ENCODE data around the gene TGFB1. TPM values are rescaled to one million over a fixed set of nuclear protein-coding genes. Genes with fewer than 3 reads are reported as not detected.
A peak's percentile ranks its signal among the peaks of the same experiment; 100 is the strongest.

Gene TGFB1
- total and polyA plus RNA-seq, 2 of the 13 experiments (the other 11 are each of a cell fraction or from before 2014, with no cell fraction given), result 4.1 to 5.4 TPM

- TF ChIP-seq, protein P1, sequence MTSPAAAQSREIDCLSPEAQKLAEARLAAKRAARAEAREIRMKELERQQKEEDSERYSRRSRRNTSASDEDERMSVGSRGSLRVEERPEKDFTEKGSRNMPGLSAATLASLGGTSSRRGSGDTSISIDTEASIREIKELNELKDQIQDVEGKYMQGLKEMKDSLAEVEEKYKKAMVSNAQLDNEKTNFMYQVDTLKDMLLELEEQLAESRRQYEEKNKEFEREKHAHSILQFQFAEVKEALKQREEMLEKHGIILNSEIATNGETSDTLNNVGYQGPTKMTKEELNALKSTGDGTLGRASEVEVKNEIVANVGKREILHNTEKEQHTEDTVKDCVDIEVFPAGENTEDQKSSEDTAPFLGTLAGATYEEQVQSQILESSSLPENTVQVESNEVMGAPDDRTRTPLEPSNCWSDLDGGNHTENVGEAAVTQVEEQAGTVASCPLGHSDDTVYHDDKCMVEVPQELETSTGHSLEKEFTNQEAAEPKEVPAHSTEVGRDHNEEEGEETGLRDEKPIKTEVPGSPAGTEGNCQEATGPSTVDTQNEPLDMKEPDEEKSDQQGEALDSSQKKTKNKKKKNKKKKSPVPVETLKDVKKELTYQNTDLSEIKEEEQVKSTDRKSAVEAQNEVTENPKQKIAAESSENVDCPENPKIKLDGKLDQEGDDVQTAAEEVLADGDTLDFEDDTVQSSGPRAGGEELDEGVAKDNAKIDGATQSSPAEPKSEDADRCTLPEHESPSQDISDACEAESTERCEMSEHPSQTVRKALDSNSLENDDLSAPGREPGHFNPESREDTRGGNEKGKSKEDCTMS (CRISPR knock-in tag; conservative IDR thresholded peaks at IDR 0.05), result no peak
- TF ChIP-seq NKX3-1 (CRISPR knock-in tag; IDR thresholded peaks at IDR 0.05) (no peak), ZNF350 (CRISPR knock-in tag; IDR thresholded peaks at IDR 0.05; ENCODE audit: borderline replicate concordance, low read depth) (peak; percentile 62; the same call in 1 of the 2 replicates), ZNF451 (CRISPR knock-in tag; IDR thresholded peaks at IDR 0.05) (0 out of 2 replicates have a peak, but pooled peaks have one; percentile 39), KDM5A (IDR thresholded peaks at IDR 0.05; ENCODE audit: borderline replicate concordance, low read length) (peak; percentile 45; the same call in 1 of the 2 replicates), PPARG (CRISPR knock-in tag; conservative IDR thresholded peaks at IDR 0.05) (no peak), ZNF335 (CRISPR knock-in tag; IDR thresholded peaks at IDR 0.05) (0 out of 2 replicates have a peak, but pooled peaks have one; percentile 65), ZNF709 (CRISPR knock-in tag; IDR thresholded peaks at IDR 0.05) (no peak), POLR2A (IDR thresholded peaks at IDR 0.05; ENCODE audit: insufficient read depth in 1 of 2, low read depth in 2 of 2, low read length in 2 of 2) (peak in 1 of 2 experiments; percentile 61; a peak in 1 of 4 replicates), SP5 (CRISPR knock-in tag; IDR thresholded peaks at IDR 0.05; ENCODE audit: borderline replicate concordance, low read depth) (peak; percentile 93), TBP (CRISPR knock-in tag; IDR thresholded peaks at IDR 0.05) (no peak), ZNF446 (CRISPR knock-in tag; IDR thresholded peaks at IDR 0.05) (no peak), RCOR2 (CRISPR knock-in tag; IDR thresholded peaks at IDR 0.05) (no peak), ZFP90 (CRISPR knock-in tag; IDR thresholded peaks at IDR 0.05; ENCODE audit: borderline replicate concordance) (no peak), RBM39 (IDR thresholded peaks at IDR 0.05; ENCODE audit: low read depth, low read length, poor library complexity, severe bottlenecking) (no peak), MXD4 (CRISPR knock-in tag; IDR thresholded peaks at IDR 0.05) (0 out of 2 replicates have a peak, but pooled peaks have one; percentile 6), LCORL (IDR thresholded peaks at IDR 0.05) (no peak), LCORL (CRISPR knock-in tag; IDR thresholded peaks at IDR 0.05) (no peak), RBFOX2 (IDR thresholded peaks at IDR 0.05; ENCODE audit: low read depth, low read length) (peak; percentile 80), SOX13 (IDR thresholded peaks at IDR 0.05) (no peak), SOX13 (CRISPR knock-in tag; conservative IDR thresholded peaks at IDR 0.05 in 1 of 2, IDR thresholded peaks at IDR 0.05 in 1 of 2) (peak in 1 of 2 experiments; percentile 29; a peak in 1 of 4 replicates), CSRNP2 (CRISPR knock-in tag; conservative IDR thresholded peaks at IDR 0.05; ENCODE audit: low read depth) (peak; percentile 55; the same call in 1 of the 2 replicates)
- TF ChIP-seq, protein P2, sequence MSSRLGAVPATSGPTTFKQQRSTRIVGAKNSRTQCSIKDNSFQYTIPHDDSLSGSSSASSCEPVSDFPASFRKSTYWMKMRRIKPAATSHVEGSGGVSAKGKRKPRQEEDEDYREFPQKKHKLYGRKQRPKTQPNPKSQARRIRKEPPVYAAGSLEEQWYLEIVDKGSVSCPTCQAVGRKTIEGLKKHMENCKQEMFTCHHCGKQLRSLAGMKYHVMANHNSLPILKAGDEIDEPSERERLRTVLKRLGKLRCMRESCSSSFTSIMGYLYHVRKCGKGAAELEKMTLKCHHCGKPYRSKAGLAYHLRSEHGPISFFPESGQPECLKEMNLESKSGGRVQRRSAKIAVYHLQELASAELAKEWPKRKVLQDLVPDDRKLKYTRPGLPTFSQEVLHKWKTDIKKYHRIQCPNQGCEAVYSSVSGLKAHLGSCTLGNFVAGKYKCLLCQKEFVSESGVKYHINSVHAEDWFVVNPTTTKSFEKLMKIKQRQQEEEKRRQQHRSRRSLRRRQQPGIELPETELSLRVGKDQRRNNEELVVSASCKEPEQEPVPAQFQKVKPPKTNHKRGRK (CRISPR knock-in tag; IDR thresholded peaks at IDR 0.05), result 0 out of 2 replicates have a peak, but pooled peaks have one; percentile 13
Observed at GRCh38 chr19:41353466-41354342, at the start of gene TGFB1 (continued).

Measured in HepG2 (cell line).